GM21717 (cell line): ENCODE measurements around the gene NFATC1.

Source experiments
- ATAC-seq: cut with Tn5 transposase; IDR thresholded peaks from one replicate; pipeline ENCODE4 v1.9.1; 2021; ENCODE audit warnings: mild to moderate bottlenecking, moderate library complexity; ENCODE audit not compliant: unreplicated experiment

The NFATC1 gene

GRCh38 chr18:79544386-79544963 is 148.7 kb downstream of the NFATC1 start:
- ATAC-seq, result no peak

GRCh38 chr18:79545255-79545654 is 149.5 kb downstream of the NFATC1 start:
- ATAC-seq, result no peak

- no peak for ATAC-seq
Observed at GRCh38 chr18:79545736-79546171, 150.0 kb downstream of the NFATC1 start.

GRCh38 chr18:79546781-79547272 is 151.1 kb downstream of the NFATC1 start:
- ATAC-seq, result no peak

GRCh38 chr18:79547413-79548076 is 151.8 kb downstream of the NFATC1 start:
- no peak for ATAC-seq

- ATAC-seq, result no peak
Observed at GRCh38 chr18:79548077-79548450, 152.3 kb downstream of the NFATC1 start.

GRCh38 chr18:79548621-79548985 is 152.9 kb downstream of the NFATC1 start:
- ATAC-seq, result no peak

- no peak for ATAC-seq
Observed at GRCh38 chr18:79548986-79549637, 153.4 kb downstream of the NFATC1 start.

GRCh38 chr18:79549638-79550000 is 153.9 kb downstream of the NFATC1 start:
- no peak for ATAC-seq

- no peak for ATAC-seq
Observed at GRCh38 chr18:79552140-79552631, 156.5 kb downstream of the NFATC1 start.

- ATAC-seq, result no peak
Observed at GRCh38 chr18:79552696-79553095, 157.0 kb downstream of the NFATC1 start.

GRCh38 chr18:79553154-79553553 is 157.4 kb downstream of the NFATC1 start:
- ATAC-seq, result no peak

- ATAC-seq, result no peak
Observed at GRCh38 chr18:79553696-79554095, 158.0 kb downstream of the NFATC1 start.

- no peak for ATAC-seq
Observed at GRCh38 chr18:79554321-79554720, 158.6 kb downstream of the NFATC1 start.

GRCh38 chr18:79554945-79555645 is 159.4 kb downstream of the NFATC1 start:
- no peak for ATAC-seq

GRCh38 chr18:79555885-79556284 is 160.2 kb downstream of the NFATC1 start:
- no peak for ATAC-seq

- no peak for ATAC-seq
Observed at GRCh38 chr18:79556829-79557585, 161.3 kb downstream of the NFATC1 start.

- ATAC-seq, result no peak
Observed at GRCh38 chr18:79558196-79558932, 162.6 kb downstream of the NFATC1 start.

- no peak for ATAC-seq
Observed at GRCh38 chr18:79558933-79559416, 163.2 kb downstream of the NFATC1 start.

- no peak for ATAC-seq
Observed at GRCh38 chr18:79559436-79559835, 163.7 kb downstream of the NFATC1 start.
